LHCN-M2 (cell line): Measurements from ENCODE around the gene LRRC8D. TPM values are rescaled to one million over a fixed set of nuclear protein-coding genes. Genes with fewer than 3 reads are reported as not detected.
A peak's percentile ranks its signal among the peaks of the same experiment; 100 is the strongest.
"Not testable (repeated sequence)": the region's sequence is repeated elsewhere in the genome, so short reads cannot be mapped to it uniquely, and the experiment has no call there.

ENCODE experiments used
- DNase-seq: peaks from one replicate; pipeline ENCODE4 v3.0.0-alpha.2; 2012; ENCODE audit warnings: low read depth
- total RNA-seq: library from RNA; depleted of rRNA; stranded (reverse); fragments of >200 nt; gene quantifications from 2 replicates; pipeline ENCODE4 v1.2.3, GENCODE V29; 2014

Gene LRRC8D
- total RNA-seq, 1 experiment from 2014 or later: 23.9 TPM

DNA sequence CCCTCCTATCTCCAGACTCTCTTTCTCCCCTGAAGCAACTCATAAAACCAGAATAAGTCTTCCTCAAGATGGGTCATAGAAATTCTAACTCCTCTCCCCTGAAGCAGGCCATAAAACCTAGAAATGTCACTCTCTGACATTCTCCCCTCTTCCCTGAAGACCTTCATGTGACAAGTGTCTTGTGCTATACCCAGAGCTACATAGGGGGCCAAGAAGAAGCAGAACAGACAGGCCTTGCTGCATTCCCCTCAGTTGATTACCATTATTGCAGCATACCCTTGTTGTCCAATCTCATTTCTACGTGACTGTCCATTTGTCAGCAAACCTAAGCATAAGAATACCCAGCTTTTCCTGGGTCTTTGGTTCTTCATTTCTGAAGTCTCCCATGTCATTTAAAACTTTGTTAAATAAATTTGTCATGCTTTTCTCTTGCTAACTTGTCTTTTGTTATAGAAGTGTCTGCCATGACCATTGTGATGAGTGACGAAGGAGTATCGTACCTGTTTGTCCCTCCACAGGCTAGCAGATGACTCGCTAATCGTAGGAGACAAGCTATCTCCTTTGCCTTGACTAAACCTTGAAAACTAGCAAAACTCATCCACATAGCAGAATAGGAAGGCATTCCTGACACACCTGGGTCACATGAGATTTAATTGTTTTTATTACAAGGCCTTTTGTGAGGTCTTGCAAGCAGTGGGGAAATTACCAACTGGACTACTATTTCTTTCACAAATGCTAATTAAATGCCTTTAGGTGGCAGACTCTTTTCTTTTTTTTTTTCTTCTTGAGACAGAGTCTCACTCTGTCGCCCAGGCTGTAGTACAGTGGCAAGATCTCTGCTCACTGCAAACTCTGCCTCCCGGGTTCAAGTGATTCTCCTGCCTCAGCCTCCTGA lies 134.7 kb downstream of the LRRC8D start:
- DNase-seq: no peak

DNA sequence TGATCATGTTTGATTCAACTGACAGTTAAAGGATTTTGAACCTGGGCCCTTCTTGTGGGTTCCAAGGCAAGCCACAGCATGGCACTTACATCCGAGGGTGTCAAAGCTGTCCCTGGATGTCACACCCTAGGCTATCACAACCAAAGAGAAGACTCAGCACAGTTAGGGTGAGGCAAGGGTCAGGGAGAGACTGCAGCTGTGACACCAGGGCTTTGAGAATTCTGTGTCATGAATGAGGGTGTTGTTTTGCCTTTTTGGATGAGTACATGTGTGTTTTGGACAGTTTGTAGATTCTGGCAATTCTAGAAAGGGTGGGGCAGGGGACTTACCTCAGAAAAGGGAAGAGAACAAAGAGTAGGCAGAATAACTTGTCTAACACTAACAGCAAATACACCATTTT lies 136.3 kb downstream of the LRRC8D start:
- DNase-seq: peak; percentile 32

DNA sequence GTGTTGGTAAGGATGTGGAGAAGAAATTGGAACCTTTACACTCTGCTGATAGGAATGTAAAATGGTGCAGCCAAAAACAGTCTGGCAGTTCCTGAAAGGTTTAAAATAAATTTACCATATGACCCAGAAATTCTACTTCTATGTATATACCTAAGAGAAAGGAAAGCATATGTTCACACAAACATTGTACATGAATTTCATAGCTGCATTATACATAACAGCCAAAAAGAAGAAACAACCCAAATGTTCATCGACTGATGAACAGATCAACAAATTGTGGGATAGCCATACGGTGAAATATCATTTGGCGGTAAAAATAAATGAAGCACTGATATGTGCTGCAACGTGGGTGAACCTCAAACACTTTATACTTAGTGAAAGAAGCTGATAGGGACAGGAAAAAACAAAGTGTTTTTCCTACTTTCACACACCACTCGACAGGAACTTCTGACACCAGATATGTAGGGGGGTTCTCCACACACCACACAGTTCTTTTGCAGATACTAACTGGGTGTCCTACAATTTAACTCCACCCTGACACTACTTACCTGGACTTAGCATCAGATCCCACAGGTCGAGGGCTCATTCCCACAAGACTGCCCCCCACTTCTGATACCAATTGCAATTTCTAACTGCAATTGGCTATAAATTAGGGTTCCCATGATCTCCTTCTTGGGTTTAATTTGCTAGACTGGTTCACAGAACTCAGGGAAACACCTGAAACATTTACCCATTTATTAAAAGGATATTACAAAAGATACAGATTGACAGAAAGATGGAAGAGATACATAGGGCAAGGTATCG lies 138.2 kb downstream of the LRRC8D start:
- DNase-seq: no peak

DNA sequence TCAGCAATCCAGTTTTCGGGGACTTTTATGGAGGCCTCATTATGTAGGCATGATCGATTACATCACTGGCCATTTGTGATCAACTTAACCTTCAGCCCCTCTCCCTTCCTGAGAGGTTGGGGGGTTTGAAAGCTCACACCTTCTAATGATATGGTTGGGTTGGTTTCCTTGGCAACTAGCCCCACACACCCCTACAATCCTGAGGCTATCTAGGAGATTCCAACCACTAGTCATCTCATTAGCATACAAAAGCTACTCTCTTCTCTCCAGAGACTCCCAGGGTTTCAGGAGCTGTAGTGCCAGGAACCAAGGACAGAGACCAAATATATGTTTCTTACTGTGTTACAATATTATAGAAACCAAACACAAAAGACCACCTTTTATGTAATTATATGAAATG lies 138.9 kb downstream of the LRRC8D start:
- DNase-seq: no peak

DNA sequence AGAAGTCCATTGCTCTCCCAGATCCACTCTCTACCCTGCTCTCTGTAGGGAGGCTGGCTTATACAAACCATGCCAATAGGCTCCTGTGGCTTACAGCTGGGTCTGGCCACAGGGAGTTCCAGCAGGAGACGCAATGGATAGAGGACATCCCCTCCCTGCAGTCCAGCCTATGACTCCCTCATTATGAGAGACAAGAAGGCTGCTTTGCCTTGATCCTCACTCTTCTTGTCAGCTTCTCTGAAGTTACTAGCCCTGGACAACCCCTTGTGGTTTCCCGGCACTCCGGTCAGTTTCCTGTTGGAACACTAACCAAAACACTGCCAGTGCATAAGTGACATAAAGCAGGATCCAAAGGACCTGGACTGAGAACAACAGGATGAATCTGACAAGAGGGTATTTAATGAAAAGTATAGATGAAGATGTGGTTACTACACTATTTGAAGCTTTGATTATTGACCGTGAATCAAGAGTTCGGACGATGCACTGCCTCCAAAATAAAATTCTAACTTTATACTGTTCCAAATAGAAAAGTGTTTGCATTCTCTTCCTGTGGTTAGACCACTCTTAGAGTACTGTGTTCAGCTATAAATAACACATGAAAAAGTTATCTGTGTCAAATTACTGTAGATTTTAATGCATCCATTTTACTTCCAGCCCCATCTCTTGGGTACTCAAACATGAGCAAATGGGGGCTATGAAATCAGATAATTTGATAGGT lies 141.4 kb downstream of the LRRC8D start:
- peak; percentile 63 for DNase-seq

DNA sequence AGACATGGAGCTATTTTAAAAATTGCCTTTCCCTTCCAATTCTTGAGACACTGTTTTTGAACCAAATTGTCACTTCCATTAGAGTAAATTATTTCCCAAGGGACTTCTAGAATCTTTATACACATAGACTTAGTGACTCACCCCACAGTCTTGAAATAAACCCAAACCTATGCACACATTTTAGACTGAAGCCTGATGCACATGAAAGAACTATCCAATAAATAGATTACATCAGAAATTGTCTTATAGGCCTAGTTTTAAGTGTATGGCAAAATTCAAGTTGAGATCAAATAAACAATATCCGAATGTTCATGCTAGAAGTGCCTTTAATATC lies 141.9 kb downstream of the LRRC8D start:
- DNase-seq: peak; percentile 28

DNA sequence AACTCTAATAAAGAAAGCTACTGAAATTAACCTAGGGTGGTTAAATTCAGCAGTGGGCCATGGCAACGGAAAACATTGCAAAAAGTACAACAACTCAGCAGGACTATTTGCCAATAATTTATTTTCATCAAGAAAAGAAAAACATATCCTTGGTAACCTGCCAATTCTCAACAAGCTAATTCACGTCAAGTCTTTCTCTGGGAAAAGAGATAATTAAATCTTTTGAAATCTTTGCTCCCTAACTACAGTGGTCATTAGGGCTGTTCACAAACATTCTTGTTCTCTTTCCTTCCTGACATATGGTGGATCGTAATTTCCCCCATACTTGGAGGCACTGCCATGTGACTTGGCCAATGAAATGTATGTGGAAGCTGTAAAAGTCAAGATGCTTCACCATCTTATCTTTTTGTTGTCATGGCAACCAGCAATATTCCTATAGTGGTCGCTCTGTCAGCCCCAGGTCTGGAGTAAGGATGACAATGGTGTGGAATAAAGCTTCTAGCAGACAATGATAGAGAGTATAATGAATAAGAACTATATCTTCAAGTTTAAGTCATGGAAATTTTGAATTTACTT lies 144.4 kb downstream of the LRRC8D start:
- no peak for DNase-seq

DNA sequence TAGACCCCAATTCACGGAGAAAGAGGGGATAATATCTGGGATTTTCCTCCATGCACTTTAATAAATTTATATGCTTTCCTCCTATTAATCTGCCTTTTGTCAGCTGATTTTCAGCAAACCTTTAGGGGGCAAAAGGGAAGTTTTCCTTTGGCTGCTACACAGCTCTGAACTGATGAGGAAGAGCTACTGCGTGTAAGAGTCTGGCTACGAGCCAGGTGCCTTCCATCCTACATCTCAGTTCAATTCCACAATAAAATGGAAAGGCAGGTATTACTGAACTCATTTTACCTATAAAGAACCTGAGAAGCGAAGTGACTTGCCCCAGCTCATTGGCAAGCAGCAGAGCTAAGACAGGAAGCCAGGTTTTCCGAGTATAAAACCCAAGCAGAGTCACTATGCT lies 145.8 kb downstream of the LRRC8D start:
- DNase-seq: no peak

DNA sequence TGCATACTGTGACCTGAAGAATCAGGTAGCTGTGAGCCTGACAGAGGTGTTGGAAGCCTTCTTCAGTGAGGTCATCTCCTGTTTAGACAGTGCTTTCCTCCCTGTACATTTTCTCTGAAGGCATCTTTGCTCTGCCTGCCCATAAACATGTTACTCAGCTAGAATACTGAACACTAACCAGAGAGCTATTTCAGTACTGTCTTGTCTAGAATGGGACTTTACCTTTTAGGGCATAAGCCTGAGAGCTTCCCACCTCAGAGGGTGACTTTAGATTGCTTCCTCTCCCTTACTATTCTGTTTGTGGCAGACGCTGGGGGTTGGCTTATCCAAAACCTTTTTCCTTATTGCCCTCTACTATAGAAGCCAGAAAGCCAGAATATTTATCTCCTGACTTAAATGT lies 150.8 kb downstream of the LRRC8D start:
- no peak for DNase-seq

DNA sequence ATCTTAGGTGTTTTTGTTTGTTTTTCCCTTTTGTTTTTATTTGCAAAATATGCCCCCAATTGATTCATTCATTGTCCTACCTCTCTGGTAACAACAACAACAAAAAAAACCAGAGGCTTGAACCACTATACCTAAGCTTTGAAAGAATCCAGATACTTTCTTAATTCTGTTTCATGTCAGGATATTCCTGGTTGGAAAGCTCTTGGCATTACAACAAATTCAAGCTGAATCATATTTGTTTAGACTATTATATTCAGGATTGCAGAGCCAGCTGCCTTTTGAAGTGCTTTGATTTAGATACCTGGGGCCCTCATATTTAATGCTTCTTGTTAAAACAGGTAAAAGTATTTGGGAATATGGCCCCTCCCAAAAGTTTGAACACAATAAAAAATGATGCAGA lies 151.2 kb downstream of the LRRC8D start:
- no peak for DNase-seq

DNA sequence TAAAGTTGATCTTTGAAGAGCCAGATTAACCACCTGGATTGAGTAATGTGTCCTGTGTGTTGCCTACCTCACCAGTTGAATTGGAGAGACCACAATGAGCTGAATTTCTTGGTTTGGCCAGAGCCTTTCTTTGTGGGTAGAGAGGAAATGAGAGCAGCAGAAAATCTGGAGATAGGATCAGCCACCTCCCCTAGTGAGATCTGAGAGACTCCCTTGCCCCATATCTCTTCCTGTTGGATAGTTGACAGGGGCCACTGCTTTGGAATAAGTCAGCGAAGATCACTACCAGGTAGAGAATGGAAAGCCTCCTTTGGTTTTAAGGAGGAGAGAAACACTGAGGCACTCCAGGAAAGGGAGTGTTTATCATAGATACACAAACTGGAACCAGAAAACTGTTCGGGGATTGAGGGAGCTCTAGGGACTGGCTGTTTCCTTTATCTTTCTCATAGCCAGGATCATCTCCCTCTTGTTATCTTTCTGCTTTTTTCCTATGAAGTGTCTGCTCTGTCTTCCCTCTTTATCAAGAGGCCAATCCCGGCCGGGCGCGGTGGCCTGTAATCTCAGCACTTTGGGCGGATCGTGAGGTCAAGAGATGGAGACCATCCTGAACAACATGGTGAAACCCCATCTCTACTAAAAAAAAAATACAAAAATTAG lies 152.8 kb downstream of the LRRC8D start:
- no peak for DNase-seq

DNA sequence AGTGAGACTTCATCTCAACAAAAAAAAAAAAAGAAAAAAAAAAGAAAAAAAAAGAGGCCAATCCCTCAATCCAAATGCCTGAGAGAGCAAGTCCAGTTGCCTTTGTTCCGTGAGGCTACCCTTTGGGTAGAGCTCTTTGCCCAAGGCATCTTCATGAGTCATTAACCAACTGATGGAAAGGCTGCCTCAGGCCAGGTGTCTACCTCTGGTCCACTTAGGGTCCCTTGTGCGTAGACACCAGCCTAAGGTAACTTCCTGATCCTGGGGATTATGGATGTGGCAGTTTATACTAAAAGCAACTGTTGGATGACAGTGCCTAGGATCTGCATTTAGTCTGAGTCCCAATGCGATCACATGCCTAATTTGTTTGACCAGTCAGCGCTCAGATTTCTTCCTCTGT lies 153.4 kb downstream of the LRRC8D start:
- DNase-seq: no peak

DNA sequence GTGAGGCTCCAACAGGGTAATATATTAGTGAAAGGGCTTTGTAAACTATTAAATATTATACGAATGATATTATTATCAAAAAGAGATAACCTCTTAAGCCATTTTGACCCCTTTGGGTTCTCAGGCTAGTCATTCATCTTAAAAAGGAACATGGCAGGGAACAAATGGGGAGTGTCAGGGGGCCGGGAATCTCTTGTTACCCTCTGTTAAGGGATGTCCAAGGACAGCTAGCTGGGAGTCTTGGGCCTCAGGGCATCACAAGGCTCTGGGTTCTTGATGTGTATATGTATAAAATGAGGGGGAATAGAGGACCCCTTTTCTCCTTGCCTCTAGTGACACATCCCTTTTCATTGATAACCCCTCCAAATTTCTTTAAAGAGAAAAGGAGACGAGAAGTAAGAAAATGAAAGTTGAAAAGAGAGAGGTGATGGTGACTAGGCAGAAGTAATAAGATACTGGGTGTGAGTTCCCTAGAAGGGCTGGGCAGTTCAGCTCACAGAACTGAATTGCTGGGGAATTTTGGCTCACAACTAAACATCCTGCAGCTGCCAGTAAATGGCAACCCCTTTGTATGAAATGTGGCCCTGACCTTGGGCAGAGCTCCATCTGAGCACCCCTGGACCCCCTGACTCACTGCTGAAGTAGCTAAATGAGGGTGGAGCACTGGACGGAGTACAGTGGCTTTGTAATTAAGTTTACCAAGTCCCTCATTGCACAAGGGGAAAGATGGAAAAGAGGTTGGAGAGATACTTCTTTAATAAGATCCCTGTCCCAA lies 154.1 kb downstream of the LRRC8D start:
- peak; percentile 92 for DNase-seq

DNA sequence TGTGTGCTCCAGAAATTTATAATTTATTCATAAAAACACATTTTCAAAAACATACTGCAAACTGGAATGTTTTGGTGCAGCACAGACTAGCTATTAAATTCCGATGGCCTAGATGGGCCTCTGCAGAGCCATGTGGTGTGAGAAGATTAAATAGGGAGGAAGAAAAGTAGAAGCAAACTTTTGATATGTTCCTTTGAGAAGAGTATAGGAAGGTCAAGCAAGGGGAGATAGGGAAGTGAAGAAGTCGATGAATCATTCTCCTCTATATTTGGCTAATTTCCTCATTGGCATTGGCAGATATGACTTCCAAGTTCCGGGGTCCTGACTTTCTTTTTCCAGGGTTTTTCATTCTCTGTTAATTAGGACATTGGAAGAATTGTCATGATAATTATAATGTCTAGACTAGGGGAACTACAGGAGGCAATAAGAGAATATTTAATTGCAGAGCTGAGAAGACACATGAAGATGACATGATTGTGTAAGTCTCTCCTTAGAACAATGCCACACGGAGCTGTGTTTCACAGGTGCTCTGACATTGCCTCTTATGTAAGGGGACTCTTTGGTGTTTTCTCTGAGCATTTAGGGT lies 154.8 kb downstream of the LRRC8D start:
- peak; percentile 27 for DNase-seq

DNA sequence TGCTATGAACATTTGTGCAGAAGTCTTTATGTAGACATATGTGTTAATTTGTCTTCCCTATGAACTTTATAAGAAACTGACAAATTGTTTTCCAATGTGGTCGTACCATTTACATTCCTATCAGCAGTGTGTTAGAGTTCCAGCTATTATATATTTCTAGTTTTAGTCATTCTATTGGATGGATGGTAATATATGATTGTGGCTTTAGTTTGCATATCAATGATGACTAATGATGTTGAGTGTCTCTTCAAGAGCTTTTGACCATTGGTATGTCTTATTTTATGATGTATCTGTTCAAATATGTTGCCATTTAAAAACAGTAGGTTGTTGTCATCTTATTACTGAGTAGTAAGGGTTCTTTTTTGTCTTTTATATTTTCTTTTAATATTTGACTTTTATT lies 157.9 kb downstream of the LRRC8D start:
- no peak for DNase-seq

DNA sequence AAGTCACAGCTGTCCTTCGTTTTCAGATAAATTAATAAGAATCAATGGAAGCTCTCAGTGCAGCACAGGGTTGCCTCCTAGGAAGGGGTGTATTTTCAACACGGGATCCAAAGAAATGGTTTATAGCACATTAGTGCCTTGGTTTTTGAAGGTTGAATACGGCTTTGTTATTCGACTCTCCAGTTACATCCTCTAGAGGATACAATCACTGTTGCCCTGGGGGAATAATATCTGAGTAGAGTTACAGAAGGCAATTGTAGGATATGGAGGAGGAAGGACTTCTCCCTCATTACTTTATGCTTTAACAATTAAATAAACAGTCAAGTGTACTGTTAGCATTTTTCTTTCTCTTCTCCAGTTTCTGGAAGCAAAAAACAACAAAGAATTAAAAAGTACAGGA lies 159.8 kb downstream of the LRRC8D start:
- no peak for DNase-seq

DNA sequence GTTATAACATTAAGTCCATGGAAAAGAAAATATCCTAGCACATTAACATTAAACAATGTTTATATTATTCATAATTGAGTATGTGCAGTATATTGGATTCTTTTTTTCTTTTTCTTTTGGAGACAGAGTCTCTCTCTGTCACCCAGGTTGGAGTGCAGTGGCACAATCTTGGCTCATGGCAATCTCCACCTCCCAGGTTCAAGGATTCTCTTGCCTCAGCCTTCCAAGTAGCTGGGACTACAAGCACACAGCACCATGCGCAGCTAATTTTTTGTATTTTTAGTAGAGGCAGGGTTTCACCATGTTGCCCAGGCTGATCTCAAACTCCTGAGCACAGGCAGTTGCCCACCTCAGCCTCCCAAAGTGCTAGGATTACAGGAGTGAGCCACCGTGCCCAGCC lies 162.0 kb downstream of the LRRC8D start:
- DNase-seq: not testable (repeated sequence)

DNA sequence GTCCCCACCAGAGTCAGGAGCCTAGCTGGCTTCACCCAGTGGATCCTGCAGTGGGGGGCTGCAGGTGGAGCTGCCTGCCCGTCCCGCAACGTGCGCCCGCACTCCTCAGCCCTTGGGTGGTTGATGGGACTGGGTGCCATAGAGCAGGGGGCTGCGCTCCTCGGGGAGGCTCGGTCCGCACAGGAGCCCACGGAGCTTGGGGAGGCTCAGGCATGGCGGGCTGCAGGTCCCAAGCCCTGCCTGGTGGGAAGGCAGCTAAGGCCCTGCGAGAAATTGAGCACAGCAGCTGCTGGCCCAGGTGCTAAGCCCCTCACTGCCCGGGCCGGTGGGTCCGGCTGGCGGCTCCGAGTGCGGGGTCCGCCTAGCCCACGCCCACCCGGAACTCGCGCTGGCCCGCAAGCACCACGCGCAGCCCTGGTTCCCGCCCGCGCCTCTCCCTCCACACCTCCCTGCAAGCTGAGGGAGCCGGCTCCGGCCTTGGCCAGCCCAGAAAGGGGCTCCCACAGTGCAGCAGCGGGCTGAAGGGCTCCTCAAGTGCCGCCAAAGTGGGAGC lies 163.8 kb downstream of the LRRC8D start:
- not testable (repeated sequence) for DNase-seq

DNA sequence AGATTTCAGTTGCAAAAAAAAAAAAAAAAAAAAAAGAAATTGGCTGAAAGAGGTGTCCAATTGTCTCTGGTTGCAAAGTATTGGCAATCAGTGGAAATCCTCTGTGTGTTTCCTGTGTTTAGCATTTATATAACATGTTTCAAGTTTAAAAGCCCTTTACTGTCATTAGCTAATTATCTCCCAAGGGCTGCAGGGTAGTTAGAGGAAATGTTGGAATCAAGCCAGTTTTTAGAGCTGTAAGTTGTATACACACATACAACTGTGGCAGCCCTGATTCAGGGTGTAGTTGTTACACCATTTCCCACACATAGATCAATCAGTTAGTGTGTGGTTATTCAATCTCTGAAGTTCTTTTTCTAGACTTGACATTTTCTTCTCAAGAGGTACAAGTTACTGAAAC lies 165.2 kb downstream of the LRRC8D start:
- DNase-seq: no peak
